Astrocyte of the cerebellum (primary cell): ENCODE results near the gene CDC5L.
"Not testable (repeated sequence)": the region's sequence is repeated elsewhere in the genome, so short reads cannot be mapped to it uniquely, and the experiment has no call there.

Experiments
- DNase-seq: peaks from one replicate; pipeline ENCODE4 v3.0.0-alpha.2; 2011; ENCODE audit warnings: low read depth
- H3K4me3 ChIP-seq: 2 replicates; pipeline ENCODE4 v1.5.1; 2011; ENCODE audit warnings: mild to moderate bottlenecking, low read depth, low read length, moderate library complexity
- CTCF ChIP-seq: IDR thresholded peaks from 2 replicates; pipeline ENCODE4 v1.5.1; 2012; ENCODE audit warnings: low read length, low read depth, moderate library complexity, mild to moderate bottlenecking; ENCODE audit errors: missing control alignments
- in situ Hi-C: cut with HindIII; loops from 2 replicates; pipeline ENCODE4 v1.10.0; 2017; ENCODE audit warnings: low sequenced_read_pairs

The CDC5L gene

GRCh38 chr6:44444853-44445252, 57.3 kb downstream of the CDC5L start:
- DNase-seq = no peak
- TF ChIP-seq CTCF = no peak
- H3K4me3 ChIP-seq = no peak overlapping the region
- in situ Hi-C loops = no loop called here

- in situ Hi-C loops = no loop called here
- H3K4me3 ChIP-seq = no peak overlapping the region
- TF ChIP-seq CTCF = no peak
- peak; percentile 49 for DNase-seq
These were observed 59.3 kb downstream of the CDC5L start for GRCh38 chr6:44446626-44447300.

GRCh38 chr6:44449181-44449580, 61.7 kb downstream of the CDC5L start:
- H3K4me3 ChIP-seq, in situ Hi-C loops, DNase-seq: not testable (repeated sequence)

GRCh38 chr6:44451803-44452695, 64.5 kb downstream of the CDC5L start:
- DNase-seq = no peak
- in situ Hi-C loops = no loop called here
- no peak for TF ChIP-seq CTCF
- no peak overlapping the region for H3K4me3 ChIP-seq

GRCh38 chr6:44452725-44453124, 65.2 kb downstream of the CDC5L start:
- H3K4me3 ChIP-seq = no peak overlapping the region
- in situ Hi-C loops = no loop called here
- no peak for TF ChIP-seq CTCF
- no peak for DNase-seq

- no peak for TF ChIP-seq CTCF
- no peak for DNase-seq
- in situ Hi-C loops = no loop called here
- no peak overlapping the region for H3K4me3 ChIP-seq
These were observed 65.6 kb downstream of the CDC5L start for GRCh38 chr6:44453146-44453545.

- in situ Hi-C loops = no loop called here
- no peak for TF ChIP-seq CTCF
- no peak for DNase-seq
- no peak overlapping the region for H3K4me3 ChIP-seq
These were observed 66.7 kb downstream of the CDC5L start for GRCh38 chr6:44454198-44454597.
